Right lobe of liver (tissue), 6 donors: ENCODE measurements around the gene AGRN. TPM values are rescaled to one million over a fixed set of nuclear protein-coding genes. Genes with fewer than 3 reads are reported as not detected.
"Not testable (repeated sequence)": the region's sequence is repeated elsewhere in the genome, so short reads cannot be mapped to it uniquely, and the experiment has no call there.

Experiments used
- ATAC-seq, 4 donors: fragments of 200-7000 bp; cut with Tn5 transposase; one replicate each; pipeline ENCODE4 v1.9.1; 2020; ENCODE audit warnings: mild to moderate bottlenecking in 4 of 4, moderate library complexity in 4 of 4
- DNase-seq, 3 donors: peaks; one replicate each; pipeline ENCODE4 v3.0.0-alpha.2; 2020
- H3K27ac ChIP-seq, 3 donors: fragments of 200-600 bp; one replicate each; pipeline ENCODE4 v1.8.0; 2022
- H3K27me3 ChIP-seq, 2 donors: fragments of 200-600 bp; one replicate each; pipeline ENCODE4 v1.8.0; 2022
- H3K36me3 ChIP-seq, 4 donors: fragments of 200-600 bp; sonication (generic) in 1 of 4; one replicate each; pipeline versions ENCODE4 v1.5.1 to v1.8.0; 2017 to 2022; ENCODE audit warnings: control low read depth in 1 of 4
- H3K4me1 ChIP-seq, 4 donors: fragments of 200-600 bp; sonication (generic) in 1 of 4; one replicate each; pipeline versions ENCODE4 v1.5.1 to v1.8.0; 2017 to 2022; ENCODE audit warnings: control low read depth in 1 of 4
- H3K4me3 ChIP-seq, 3 donors: fragments of 200-600 bp; one replicate each; pipeline ENCODE4 v1.8.0; 2022
- H3K9me3 ChIP-seq, 4 donors: fragments of 200-600 bp; sonication (generic) in 1 of 4; one replicate each; pipeline versions ENCODE4 v1.5.1 to v1.8.0; 2017 to 2022; ENCODE audit warnings: control low read depth in 1 of 4
- CTCF ChIP-seq, 4 donors: fragments of 200-600 bp in 3 of 4; fragments of 450-650 bp in 1 of 4; IDR thresholded peaks; one replicate each; pipeline versions ENCODE4 v1.5.1 to v1.8.0; 2016 to 2022; ENCODE audit warnings: antibody characterized with exemption in 4 of 4, mild to moderate bottlenecking in 2 of 4
- POLR2A ChIP-seq: fragments of 450-650 bp; IDR thresholded peaks from one replicate; pipeline ENCODE4 v1.6.1; 2017; ENCODE audit warnings: antibody characterized with exemption, mild to moderate bottlenecking
- WGBS: methylation state at CpG from one replicate; pipeline ENCODE4 v1.1.6; 2018; ENCODE audit warnings: low coverage, low lambda C conversion rate; ENCODE audit not compliant: insufficient coverage; ENCODE audit errors: missing lambda C conversion rate; 5-methylcytosine and 5-hydroxymethylcytosine counted together
- intact Hi-C, 2 donors: fragments of 100-400 bp; cut with DNase I; formaldehyde crosslinking; loops; one replicate each; pipeline versions ENCODE4 v1.11.2 to v1.14.1; 2022
- total RNA-seq, 6 experiments: library from RNA; depleted of rRNA in 2 of 6; stranded (reverse); fragments of >200 nt in 2 of 6; fragmentation: NEBNext Ultra II Directional in 3 of 6; extraction: Animal tissue kit (Norgen Biotek cat#: 25700) in 3 of 6; gene quantifications; one replicate each; pipeline versions ENCODE4 v1.1.0 to v1.2.4, GENCODE V29; 2016 to 2023
- donor health status: DM: no; HTN: yes; CAD: no.
- donor health status: DM: no; HTN: no; CAD: no.
- donor health status: DM: no; HTN: no; CAD: no.
- donor health status: DM: no; HTN: yes; CAD: no.
- donor health status: DM: no; HTN: yes; CAD: no.

The AGRN gene
- total RNA-seq, 6 experiments from 2014 or later = 14.2 to 44.5 (median 35.2) TPM

DNA sequence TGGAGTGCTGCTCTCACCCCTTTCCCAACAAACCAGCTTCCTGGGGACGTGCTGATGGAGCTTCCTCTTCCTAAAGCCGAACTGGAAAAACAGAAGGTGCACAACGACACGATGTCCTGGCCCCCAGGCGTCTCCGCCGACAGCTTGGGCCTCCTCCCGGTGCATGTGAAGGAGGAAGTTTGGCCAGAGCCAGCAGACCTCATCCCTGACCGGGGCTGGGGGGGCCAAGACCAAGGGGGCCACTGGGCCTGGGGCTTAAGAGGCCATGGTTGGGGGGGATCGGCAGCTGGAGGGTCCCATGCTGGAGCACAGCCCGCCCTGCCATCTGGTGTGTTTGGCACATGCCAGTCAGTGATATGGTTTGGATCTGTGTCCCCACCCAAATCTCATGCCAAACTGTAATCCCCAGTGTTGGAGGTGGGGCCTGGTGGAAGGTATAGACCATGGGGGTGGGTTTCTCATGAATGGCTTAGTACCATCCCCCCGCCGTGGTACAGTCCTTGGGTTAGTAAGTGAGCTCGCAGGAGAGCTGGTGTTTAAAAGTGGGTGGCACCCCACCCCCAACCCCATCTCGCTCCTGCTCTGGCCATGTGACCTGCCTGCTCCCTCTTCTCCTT lies 26.4 kb upstream of the AGRN start:
- TF ChIP-seq POLR2A (no peak), CTCF (IDR thresholded peaks at IDR 0.05) (no peak)
- no peak for ATAC-seq
- WGBS = 76% methylated on average over 10 of the region's 15 CpGs
- intact Hi-C loops = no loop called here
- H3K4me3 ChIP-seq = no peak overlapping the region
- peaks cover 6 to 12% of the 10 kb centered on the region in 2 donors for H3K27me3 ChIP-seq
- no peaks in the 10 kb centered on the region for H3K9me3 ChIP-seq
- H3K36me3 ChIP-seq = no peaks in the 10 kb centered on the region
- no peak overlapping the region for H3K27ac ChIP-seq
- H3K4me1 ChIP-seq = peaks cover 0 to 4% (median 0%) of the 10 kb centered on the region in 4 donors
- no peak for DNase-seq

DNA sequence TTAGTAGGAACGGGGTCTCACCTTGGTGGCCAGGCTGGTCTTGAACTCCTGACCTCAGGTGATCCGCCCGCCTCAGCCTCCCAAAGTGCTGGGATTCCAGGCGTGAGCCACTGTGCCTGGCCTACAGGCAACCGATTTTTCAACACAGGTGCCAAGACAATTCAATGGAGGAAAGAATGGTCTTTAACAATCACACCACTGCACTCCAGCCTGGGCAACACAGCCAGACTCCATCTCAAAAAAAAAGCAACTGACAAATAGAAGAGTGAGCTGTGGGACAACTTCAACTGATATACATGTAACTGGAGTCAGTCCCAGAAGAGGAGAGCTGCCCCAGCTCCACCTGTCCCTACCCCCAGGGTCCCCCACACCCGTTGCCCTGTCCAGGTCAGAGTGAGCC lies 25.4 kb upstream of the AGRN start:
- H3K4me3 ChIP-seq, H3K36me3 ChIP-seq, H3K27ac ChIP-seq, ATAC-seq, DNase-seq, intact Hi-C loops, H3K9me3 ChIP-seq: not testable (repeated sequence)
- whole genome bisulfite sequencing = 92% methylated on average over 4 of the region's 6 CpGs
- Histone ChIP-seq H3K27me3 (peaks cover 6 to 14% of the 10 kb centered on the region in 2 donors), H3K4me1 (peaks cover 0 to 12% (median 0%) of the 10 kb centered on the region in 4 donors)

GRCh38 chr1:995665-996633 lies 24.0 kb upstream of the AGRN start:
- peak in 1 of 3 donors; percentile 46 for DNase-seq

GRCh38 chr1:996851-997712 lies 22.8 kb upstream of the AGRN start:
- ATAC-seq (no peak), DNase-seq (no peak)
- H3K27ac ChIP-seq = no peak overlapping the region
- no peaks in the 10 kb centered on the region for H3K36me3 ChIP-seq
- TF ChIP-seq CTCF (IDR thresholded peaks at IDR 0.05) = no peak
- no peak for TF ChIP-seq POLR2A
- peaks cover 0 to 34% (median 0%) of the 10 kb centered on the region in 4 donors for H3K4me1 ChIP-seq
- intact Hi-C loops = no loop called here
- WGBS = 35% methylated on average over 6 of the region's 24 CpGs
- H3K4me3 ChIP-seq = no peak overlapping the region
- peaks cover 6 to 14% of the 10 kb centered on the region in 2 donors for H3K27me3 ChIP-seq
- H3K9me3 ChIP-seq = no peaks in the 10 kb centered on the region

More at GRCh38 chr1:995665-996633, 24.0 kb upstream of the AGRN start:
- no peak overlapping the region for H3K4me3 ChIP-seq
- H3K9me3 ChIP-seq = no peaks in the 10 kb centered on the region
- 18% methylated on average over 10 of the region's 30 CpGs for WGBS
- peaks cover 0 to 26% (median 0%) of the 10 kb centered on the region in 4 donors for H3K4me1 ChIP-seq
- H3K36me3 ChIP-seq = no peaks in the 10 kb centered on the region
- intact Hi-C loops = no loop called here
- TF ChIP-seq POLR2A (no peak), CTCF (IDR thresholded peaks at IDR 0.05) (no peak)
- H3K27me3 ChIP-seq = peaks cover 6 to 14% of the 10 kb centered on the region in 2 donors
- H3K27ac ChIP-seq = no peak overlapping the region
- no peak for ATAC-seq
